Body of pancreas (tissue), 4 donors: ENCODE results near the gene EOGT. TPM values are rescaled to one million over a fixed set of nuclear protein-coding genes. Genes with fewer than 3 reads are reported as not detected.
A peak's percentile ranks its signal among the peaks of the same experiment; 100 is the strongest.

Experiments used
- ATAC-seq: fragments of 150-250 bp; one replicate; pipeline ENCODE4 v1.9.1; 2016
- DNase-seq, 4 donors: peaks; one replicate each; pipeline ENCODE4 v3.0.0-alpha.2; 2019
- H3K27ac ChIP-seq, 4 donors: fragments of 200-600 bp; sonication (generic); 1 replicate in 3 of 4; 2 replicates in 1 of 4; pipeline versions ENCODE4 v1.5.1 to v1.6.1; 2016 to 2019; ENCODE audit warnings: mild to moderate bottlenecking in 1 of 4, mixed read lengths in 1 of 4, moderate library complexity in 1 of 4
- H3K27me3 ChIP-seq, 2 donors: fragments of 200-600 bp; sonication (generic); one replicate each; pipeline ENCODE4 v1.6.0; 2016; ENCODE audit warnings: mild to moderate bottlenecking in 1 of 2
- H3K36me3 ChIP-seq, 2 donors: fragments of 200-600 bp; sonication (generic); replicated peaks in 1 of 2; 2 replicates each; pipeline ENCODE4 v1.5.1; 2016; ENCODE audit warnings: low read depth in 2 of 2; ENCODE audit not compliant: insufficient read depth in 1 of 2
- H3K4me1 ChIP-seq: fragments of 200-600 bp; sonication (generic); one replicate; pipeline ENCODE4 v1.6.0; 2016
- H3K4me3 ChIP-seq, 2 donors: fragments of 200-600 bp; sonication (generic); 1 replicate in 1 of 2; 2 replicates in 1 of 2; pipeline ENCODE4 v1.5.1; 2016 to 2019
- H3K9me3 ChIP-seq, 3 donors: fragments of 200-600 bp; sonication (generic); 1 replicate in 2 of 3; 2 replicates in 1 of 3; pipeline ENCODE4 v1.5.1; 2016
- CTCF ChIP-seq, 7 experiments: fragments of 450-650 bp in 4 of 7; fragments of 200-600 bp in 3 of 7; sonication (generic) in 3 of 7; IDR thresholded peaks; one replicate each; pipeline ENCODE4 v1.5.1; 2016 to 2019; ENCODE audit warnings: antibody characterized with exemption in 7 of 7
- POLR2A ChIP-seq, 3 donors: fragments of 450-650 bp; IDR thresholded peaks; one replicate each; pipeline ENCODE4 v1.6.1; 2016; ENCODE audit warnings: antibody characterized with exemption in 3 of 3, mild to moderate bottlenecking in 2 of 3
- WGBS, 2 donors: methylation state at CpG; one replicate each; pipeline ENCODE4 v1.1.5; 2017; 5-methylcytosine and 5-hydroxymethylcytosine counted together
- intact Hi-C: fragments of 100-400 bp; cut with DNase I; formaldehyde crosslinking; loops from one replicate; pipeline ENCODE4 v1.15.1; 2023
- total RNA-seq, 2 donors: library from RNA; depleted of rRNA; stranded (reverse); fragments of >200 nt; gene quantifications; one replicate each; pipeline ENCODE4 v1.1.0, GENCODE V29; 2016

EOGT gene
- total RNA-seq, 2 donors from 2014 or later: 9.9 to 15.6 TPM

- TF ChIP-seq CTCF (IDR thresholded peaks at IDR 0.05) (no peak), POLR2A (IDR thresholded peaks at IDR 0.05) (no peak)
- H3K4me3 ChIP-seq: no peak overlapping the region
- H3K27ac ChIP-seq: no peak overlapping the region
- H3K4me1 ChIP-seq: no peaks in the 10 kb centered on the region
- H3K27me3 ChIP-seq: no peaks in the 10 kb centered on the region
- no peaks in the 10 kb centered on the region for H3K9me3 ChIP-seq
- H3K36me3 ChIP-seq: peaks cover 0 to 19% of the 10 kb centered on the region in 2 donors
- WGBS, 2 donors: 59 to 78% methylated on average over 5 of the region's 5 CpGs
- DNase-seq (no peak), ATAC-seq (no peak)
- intact Hi-C loops: no loop called here
Measured at GRCh38 chr3:68974711-68975110, 38.8 kb downstream of the EOGT start.

- H3K36me3 ChIP-seq: peaks cover 0 to 14% of the 10 kb centered on the region in 2 donors
- no peak overlapping the region for H3K27ac ChIP-seq
- DNase-seq (no peak), ATAC-seq (no peak)
- H3K4me3 ChIP-seq: no peak overlapping the region
- TF ChIP-seq CTCF (IDR thresholded peaks at IDR 0.05) (no peak), POLR2A (IDR thresholded peaks at IDR 0.05) (no peak)
- no peaks in the 10 kb centered on the region for H3K27me3 ChIP-seq
- WGBS, 2 donors: 72 to 74% methylated on average over 6 to 7 of the region's 7 CpGs
- intact Hi-C loops: no loop called here
- H3K4me1 ChIP-seq: no peaks in the 10 kb centered on the region
- H3K9me3 ChIP-seq: no peaks in the 10 kb centered on the region
Measured at GRCh38 chr3:68973639-68974038, 39.8 kb downstream of the EOGT start.

- intact Hi-C loops: no loop called here
- Histone ChIP-seq H3K4me1 (no peaks in the 10 kb centered on the region), H3K36me3 (peaks cover 0 to 7% of the 10 kb centered on the region in 2 donors), H3K4me3 (no peak overlapping the region), H3K27me3 (no peaks in the 10 kb centered on the region), H3K9me3 (no peaks in the 10 kb centered on the region), H3K27ac (no peak overlapping the region)
- peak; percentile 25 to 60 (median 32) for DNase-seq
- TF ChIP-seq POLR2A (IDR thresholded peaks at IDR 0.05) (no peak), CTCF (IDR thresholded peaks at IDR 0.05) (peak; percentile 22 to 62 (median 51))
- 33% methylated on average over 11 of the region's 11 CpGs for WGBS, 2 donors
- ATAC-seq: no peak
Measured at GRCh38 chr3:68972358-68972979, 41.0 kb downstream of the EOGT start.

GRCh38 chr3:68964694-68965093 is 48.8 kb downstream of the EOGT start:
- H3K4me1 ChIP-seq: no peaks in the 10 kb centered on the region
- H3K27me3 ChIP-seq: no peaks in the 10 kb centered on the region
- TF ChIP-seq CTCF (IDR thresholded peaks at IDR 0.05) (no peak), POLR2A (IDR thresholded peaks at IDR 0.05) (no peak)
- 68 to 90% methylated on average over 2 of the region's 2 CpGs for WGBS, 2 donors
- intact Hi-C loops: no loop called here
- no peaks in the 10 kb centered on the region for H3K36me3 ChIP-seq
- no peak overlapping the region for H3K27ac ChIP-seq
- ATAC-seq: no peak
- H3K9me3 ChIP-seq: no peaks in the 10 kb centered on the region
- DNase-seq: no peak
- H3K4me3 ChIP-seq: no peak overlapping the region

GRCh38 chr3:68963891-68964290 is 49.6 kb downstream of the EOGT start:
- intact Hi-C loops: no loop called here
- Histone ChIP-seq H3K4me1 (no peaks in the 10 kb centered on the region), H3K9me3 (no peaks in the 10 kb centered on the region), H3K36me3 (no peaks in the 10 kb centered on the region), H3K27me3 (no peaks in the 10 kb centered on the region), H3K27ac (no peak overlapping the region), H3K4me3 (no peak overlapping the region)
- DNase-seq: no peak
- no peak for TF ChIP-seq POLR2A (IDR thresholded peaks at IDR 0.05)
- TF ChIP-seq CTCF (IDR thresholded peaks at IDR 0.05): no peak
- ATAC-seq: no peak
- 39 to 54% methylated on average over 5 of the region's 5 CpGs for WGBS, 2 donors
